Body of pancreas (tissue), 4 donors: ENCODE results near the gene OR51I1. TPM values are rescaled to one million over a fixed set of nuclear protein-coding genes. Genes with fewer than 3 reads are reported as not detected.

Experiments
- ATAC-seq: fragments of 150-250 bp; one replicate; pipeline ENCODE4 v1.9.1; 2016
- DNase-seq, 4 donors: peaks; one replicate each; pipeline ENCODE4 v3.0.0-alpha.2; 2019
- H3K27ac ChIP-seq, 4 donors: fragments of 200-600 bp; sonication (generic); 1 replicate in 3 of 4; 2 replicates in 1 of 4; pipeline versions ENCODE4 v1.5.1 to v1.6.1; 2016 to 2019; ENCODE audit warnings: mild to moderate bottlenecking in 1 of 4, mixed read lengths in 1 of 4, moderate library complexity in 1 of 4
- H3K27me3 ChIP-seq, 2 donors: fragments of 200-600 bp; sonication (generic); one replicate each; pipeline ENCODE4 v1.6.0; 2016; ENCODE audit warnings: mild to moderate bottlenecking in 1 of 2
- H3K36me3 ChIP-seq, 2 donors: fragments of 200-600 bp; sonication (generic); replicated peaks in 1 of 2; 2 replicates each; pipeline ENCODE4 v1.5.1; 2016; ENCODE audit warnings: low read depth in 2 of 2; ENCODE audit not compliant: insufficient read depth in 1 of 2
- H3K4me1 ChIP-seq: fragments of 200-600 bp; sonication (generic); one replicate; pipeline ENCODE4 v1.6.0; 2016
- H3K4me3 ChIP-seq, 2 donors: fragments of 200-600 bp; sonication (generic); 1 replicate in 1 of 2; 2 replicates in 1 of 2; pipeline ENCODE4 v1.5.1; 2016 to 2019
- H3K9me3 ChIP-seq, 3 donors: fragments of 200-600 bp; sonication (generic); 1 replicate in 2 of 3; 2 replicates in 1 of 3; pipeline ENCODE4 v1.5.1; 2016
- POLR2A ChIP-seq, 3 donors: fragments of 450-650 bp; IDR thresholded peaks; one replicate each; pipeline ENCODE4 v1.6.1; 2016; ENCODE audit warnings: antibody characterized with exemption in 3 of 3, mild to moderate bottlenecking in 2 of 3
- WGBS, 2 donors: methylation state at CpG; one replicate each; pipeline ENCODE4 v1.1.5; 2017; 5-methylcytosine and 5-hydroxymethylcytosine counted together
- intact Hi-C: fragments of 100-400 bp; cut with DNase I; formaldehyde crosslinking; loops from one replicate; pipeline ENCODE4 v1.15.1; 2023
- total RNA-seq, 2 donors: library from RNA; depleted of rRNA; stranded (reverse); fragments of >200 nt; gene quantifications; one replicate each; pipeline ENCODE4 v1.1.0, GENCODE V29; 2016
- TF ChIP-seq, protein P1 (sequence below), 7 experiments: fragments of 450-650 bp in 4 of 7; fragments of 200-600 bp in 3 of 7; sonication (generic) in 3 of 7; IDR thresholded peaks; one replicate each; pipeline ENCODE4 v1.5.1; 2016 to 2019; ENCODE audit warnings: antibody characterized with exemption in 7 of 7

OR51I1 gene
- total RNA-seq, 2 donors from 2014 or later, result not detected

DNA sequence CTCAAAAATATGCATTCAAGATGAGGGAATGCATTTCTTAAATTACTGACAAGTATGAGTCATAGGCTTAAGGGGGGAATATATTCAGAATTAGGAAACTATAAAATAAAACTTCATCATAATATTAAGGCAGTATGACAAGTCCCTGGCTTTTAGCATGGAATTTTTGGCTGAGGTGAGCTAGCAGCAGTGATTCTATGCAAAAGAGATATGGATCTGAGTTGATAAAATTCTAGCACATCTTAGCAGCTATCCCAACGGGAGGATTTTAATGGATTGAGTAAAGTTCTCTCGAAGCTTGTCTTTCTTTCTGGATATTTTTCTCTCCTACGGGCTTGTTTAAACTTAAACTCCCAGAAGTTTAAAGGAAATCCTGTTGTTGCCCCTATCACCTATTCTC lies 18.2 kb downstream of the OR51I1 start:
- intact Hi-C loops, result no loop called here
- H3K27me3 ChIP-seq, result no peaks in the 10 kb centered on the region
- no peak for DNase-seq
- WGBS, 2 donors, result 18 to 46% methylated on average over 3 of the region's 3 CpGs
- TF ChIP-seq, protein P1, sequence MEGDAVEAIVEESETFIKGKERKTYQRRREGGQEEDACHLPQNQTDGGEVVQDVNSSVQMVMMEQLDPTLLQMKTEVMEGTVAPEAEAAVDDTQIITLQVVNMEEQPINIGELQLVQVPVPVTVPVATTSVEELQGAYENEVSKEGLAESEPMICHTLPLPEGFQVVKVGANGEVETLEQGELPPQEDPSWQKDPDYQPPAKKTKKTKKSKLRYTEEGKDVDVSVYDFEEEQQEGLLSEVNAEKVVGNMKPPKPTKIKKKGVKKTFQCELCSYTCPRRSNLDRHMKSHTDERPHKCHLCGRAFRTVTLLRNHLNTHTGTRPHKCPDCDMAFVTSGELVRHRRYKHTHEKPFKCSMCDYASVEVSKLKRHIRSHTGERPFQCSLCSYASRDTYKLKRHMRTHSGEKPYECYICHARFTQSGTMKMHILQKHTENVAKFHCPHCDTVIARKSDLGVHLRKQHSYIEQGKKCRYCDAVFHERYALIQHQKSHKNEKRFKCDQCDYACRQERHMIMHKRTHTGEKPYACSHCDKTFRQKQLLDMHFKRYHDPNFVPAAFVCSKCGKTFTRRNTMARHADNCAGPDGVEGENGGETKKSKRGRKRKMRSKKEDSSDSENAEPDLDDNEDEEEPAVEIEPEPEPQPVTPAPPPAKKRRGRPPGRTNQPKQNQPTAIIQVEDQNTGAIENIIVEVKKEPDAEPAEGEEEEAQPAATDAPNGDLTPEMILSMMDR (IDR thresholded peaks at IDR 0.05), result no peak
- TF ChIP-seq POLR2A (IDR thresholded peaks at IDR 0.05), result no peak
- no peaks in the 10 kb centered on the region for H3K9me3 ChIP-seq
- no peaks in the 10 kb centered on the region for H3K4me1 ChIP-seq
- H3K27ac ChIP-seq, result no peak overlapping the region
- no peak overlapping the region for H3K4me3 ChIP-seq
- no peak for ATAC-seq
- no peaks in the 10 kb centered on the region for H3K36me3 ChIP-seq

DNA sequence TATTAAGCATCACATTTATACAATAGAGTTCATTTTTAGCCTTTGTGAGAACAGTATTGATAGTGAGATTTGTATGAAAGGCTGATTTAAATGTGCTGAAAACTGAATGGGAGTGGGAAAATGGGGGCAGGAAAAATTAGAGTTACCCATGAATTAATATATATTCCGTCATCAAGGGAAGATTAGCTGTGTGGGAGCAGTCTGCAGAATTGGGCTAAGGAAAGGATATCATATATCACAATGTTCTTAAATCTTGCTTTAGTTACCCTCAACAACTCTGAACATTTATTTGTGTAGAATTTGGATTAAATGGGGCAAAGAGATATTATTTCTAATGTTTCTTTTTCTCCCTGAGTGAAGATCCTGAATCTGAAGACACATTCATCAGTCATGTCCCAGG lies 19.5 kb downstream of the OR51I1 start, which contains the start of gene OR51Q1:
OR51Q1 (plus strand) TSS at position 301 of the 400 bp plus-strand sequence; CDS start at position 391, 90 bp downstream.
- DNase-seq (no peak), ATAC-seq (no peak)

DNA sequence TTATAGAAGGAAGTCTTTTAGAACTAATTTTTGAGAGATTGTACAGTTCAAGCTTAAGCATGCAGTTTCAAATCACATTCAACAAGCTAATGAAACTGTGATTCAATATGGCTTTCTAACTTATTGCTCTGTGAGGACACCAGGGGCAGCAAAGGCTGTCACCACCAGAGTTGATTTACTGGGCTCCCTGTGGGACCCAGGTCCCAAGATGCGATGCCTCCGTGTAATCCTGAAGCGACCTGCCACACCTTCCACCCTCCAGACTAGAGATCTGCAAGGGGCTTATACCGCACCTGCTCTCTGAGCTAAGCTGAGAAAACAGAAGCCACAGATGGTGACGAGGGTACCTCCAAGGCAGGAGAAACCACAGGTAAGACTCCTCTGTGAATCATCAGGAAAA lies 20.3 kb downstream of the OR51I1 start:
- DNase-seq (no peak), ATAC-seq (no peak)
- Histone ChIP-seq H3K9me3 (no peaks in the 10 kb centered on the region), H3K4me1 (no peaks in the 10 kb centered on the region), H3K27me3 (no peaks in the 10 kb centered on the region), H3K36me3 (no peaks in the 10 kb centered on the region), H3K4me3 (no peak overlapping the region), H3K27ac (no peak overlapping the region)
- TF ChIP-seq, protein P1 (IDR thresholded peaks at IDR 0.05), result no peak
- TF ChIP-seq POLR2A (IDR thresholded peaks at IDR 0.05), result no peak
- intact Hi-C loops, result no loop called here
- WGBS, 2 donors, result 58 to 60% methylated on average over 5 of the region's 5 CpGs

More for the DNA sequence above, 19.5 kb downstream of the OR51I1 start, which contains the start of gene OR51Q1:
- Histone ChIP-seq H3K4me3 (no peak within 1 kb of the TSS), H3K36me3 (no peaks in the 10 kb centered on the region), H3K9me3 (no peaks in the 10 kb centered on the region), H3K4me1 (no peaks in the 10 kb centered on the region), H3K27me3 (no peaks in the 10 kb centered on the region), H3K27ac (no peak within 1 kb of the TSS)
- 69 to 81% methylated on average over 1 of the region's 1 CpG for WGBS, 2 donors
- intact Hi-C loops, result no loop called here
- TF ChIP-seq, protein P1 (IDR thresholded peaks at IDR 0.05), result no peak
- no peak for TF ChIP-seq POLR2A (IDR thresholded peaks at IDR 0.05)

GRCh38 chr11:5405173-5405572 lies 36.1 kb downstream of the OR51I1 start:
- Histone ChIP-seq H3K36me3 (no peaks in the 10 kb centered on the region), H3K9me3 (no peaks in the 10 kb centered on the region), H3K27me3 (no peaks in the 10 kb centered on the region), H3K4me3 (no peak overlapping the region), H3K27ac (no peak overlapping the region), H3K4me1 (no peaks in the 10 kb centered on the region)
- DNase-seq (no peak), ATAC-seq (no peak)
- no peak for TF ChIP-seq POLR2A (IDR thresholded peaks at IDR 0.05)
- TF ChIP-seq, protein P1 (IDR thresholded peaks at IDR 0.05), result no peak
- intact Hi-C loops, result no loop called here

- Histone ChIP-seq H3K27me3 (no peaks in the 10 kb centered on the region), H3K9me3 (no peaks in the 10 kb centered on the region), H3K4me1 (no peaks in the 10 kb centered on the region), H3K4me3 (no peak overlapping the region), H3K27ac (no peak overlapping the region), H3K36me3 (no peaks in the 10 kb centered on the region)
- TF ChIP-seq POLR2A (IDR thresholded peaks at IDR 0.05), result no peak
- TF ChIP-seq, protein P1 (IDR thresholded peaks at IDR 0.05), result no peak
- no peak for ATAC-seq
- DNase-seq, result no peak
- intact Hi-C loops, result loop anchor here (10.0 kb wide), 1 partner anchor 274 kb away; no protein-coding TSS in a partner anchor
These were observed 42.4 kb downstream of the OR51I1 start for GRCh38 chr11:5398936-5399335.
